DOHH2 (cell line): Measurements from ENCODE around the gene SHISAL1.

ENCODE experiments used
- H3F3A ChIP-seq: fragments of 200-600 bp; sonication (generic), shearing (Covaris generic); 2 replicates; pipeline ENCODE4 v1.6.0; 2016; ENCODE audit warnings: antibody characterized with exemption, mild to moderate bottlenecking; ENCODE audit not compliant: control insufficient read depth, insufficient read depth
- H3K27ac ChIP-seq: fragments of 200-600 bp; sonication (generic); 2 replicates; pipeline ENCODE4 v1.5.1; 2014; ENCODE audit warnings: low read depth, mild to moderate bottlenecking, low read length, moderate library complexity
- H3K27me3 ChIP-seq: fragments of 200-600 bp; sonication (generic); 2 replicates; pipeline ENCODE4 v1.6.1; 2014; ENCODE audit warnings: mild to moderate bottlenecking, low read length, mixed read lengths; ENCODE audit not compliant: control insufficient read depth
- H3K36me3 ChIP-seq: fragments of 200-600 bp; sonication (generic); 2 replicates; pipeline ENCODE4 v1.6.1; 2014; ENCODE audit warnings: mild to moderate bottlenecking, low read length, moderate library complexity, mixed read lengths; ENCODE audit not compliant: control insufficient read depth
- H3K4me1 ChIP-seq: fragments of 200-600 bp; sonication (generic); 2 replicates; pipeline ENCODE4 v1.6.1; 2014; ENCODE audit warnings: mild to moderate bottlenecking, low read length, mixed read lengths; ENCODE audit not compliant: control insufficient read depth
- H3K4me2 ChIP-seq: fragments of 200-600 bp; sonication (generic); 2 replicates; pipeline ENCODE4 v1.6.0; 2014; ENCODE audit warnings: mild to moderate bottlenecking, low read length, moderate library complexity
- H3K4me3 ChIP-seq: fragments of 200-600 bp; sonication (generic); 2 replicates; pipeline ENCODE4 v1.5.1; 2014; ENCODE audit warnings: mild to moderate bottlenecking, low read length, mixed read lengths
- H3K79me2 ChIP-seq: fragments of 200-600 bp; sonication (generic); 2 replicates; pipeline ENCODE4 v1.6.1; 2014; ENCODE audit warnings: mild to moderate bottlenecking, low read length, mixed read lengths; ENCODE audit not compliant: control insufficient read depth
- H3K9me2 ChIP-seq: fragments of 200-600 bp; sonication (generic); replicated peaks from 2 replicates; pipeline ENCODE4 v1.6.1; 2014; ENCODE audit warnings: mild to moderate bottlenecking, low read length, mixed read lengths; ENCODE audit not compliant: control insufficient read depth
- H3K9me3 ChIP-seq: fragments of 200-600 bp; sonication (generic); 2 replicates; pipeline ENCODE4 v1.6.1; 2014; ENCODE audit warnings: antibody characterized with exemption, low read length, mixed read lengths; ENCODE audit not compliant: control insufficient read depth, insufficient read depth
- H4K20me1 ChIP-seq: fragments of 200-600 bp; sonication (generic); 2 replicates; pipeline ENCODE4 v1.6.0; 2014; ENCODE audit warnings: low read depth, mild to moderate bottlenecking, antibody characterized with exemption, low read length, moderate library complexity; ENCODE audit not compliant: control insufficient read depth, insufficient read depth
- EZH2phosphoT487 ChIP-seq: fragments of 200-600 bp; sonication (generic); IDR thresholded peaks from 2 replicates; pipeline ENCODE4 v1.6.1; 2017; ENCODE audit warnings: borderline replicate concordance, mild to moderate bottlenecking, antibody characterized with exemption, low read length, moderate library complexity, mixed read lengths
- TF ChIP-seq, protein P1 (sequence below): fragments of 200-600 bp; sonication (generic); IDR thresholded peaks from one replicate; pipeline ENCODE4 v1.5.1; 2014; ENCODE audit warnings: antibody characterized with exemption, mild to moderate bottlenecking, low read depth, low read length; ENCODE audit not compliant: poor library complexity, severe bottlenecking

The SHISAL1 gene

DNA sequence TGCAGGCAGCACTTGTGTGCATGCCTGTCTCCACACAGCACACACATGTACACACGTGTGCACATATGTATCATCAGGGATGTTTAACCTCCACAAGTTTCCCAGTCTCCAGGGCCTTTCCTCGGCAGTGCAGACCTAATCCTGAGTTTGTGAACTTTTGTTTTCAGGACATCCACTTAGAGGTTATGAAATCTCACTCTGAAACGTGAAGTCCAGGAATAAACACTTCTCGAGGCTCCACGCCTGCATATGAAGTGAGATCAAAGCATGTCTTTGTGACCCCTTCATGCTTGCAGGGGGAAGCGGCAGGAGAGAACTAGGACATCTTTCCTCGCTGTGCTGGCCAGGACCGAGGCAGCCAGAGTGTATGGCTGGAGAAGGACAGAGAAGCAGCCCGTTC is 3.1 kb downstream of the SHISAL1 start:
- TF ChIP-seq EZH2phosphoT487, result no peak
- TF ChIP-seq, protein P1, sequence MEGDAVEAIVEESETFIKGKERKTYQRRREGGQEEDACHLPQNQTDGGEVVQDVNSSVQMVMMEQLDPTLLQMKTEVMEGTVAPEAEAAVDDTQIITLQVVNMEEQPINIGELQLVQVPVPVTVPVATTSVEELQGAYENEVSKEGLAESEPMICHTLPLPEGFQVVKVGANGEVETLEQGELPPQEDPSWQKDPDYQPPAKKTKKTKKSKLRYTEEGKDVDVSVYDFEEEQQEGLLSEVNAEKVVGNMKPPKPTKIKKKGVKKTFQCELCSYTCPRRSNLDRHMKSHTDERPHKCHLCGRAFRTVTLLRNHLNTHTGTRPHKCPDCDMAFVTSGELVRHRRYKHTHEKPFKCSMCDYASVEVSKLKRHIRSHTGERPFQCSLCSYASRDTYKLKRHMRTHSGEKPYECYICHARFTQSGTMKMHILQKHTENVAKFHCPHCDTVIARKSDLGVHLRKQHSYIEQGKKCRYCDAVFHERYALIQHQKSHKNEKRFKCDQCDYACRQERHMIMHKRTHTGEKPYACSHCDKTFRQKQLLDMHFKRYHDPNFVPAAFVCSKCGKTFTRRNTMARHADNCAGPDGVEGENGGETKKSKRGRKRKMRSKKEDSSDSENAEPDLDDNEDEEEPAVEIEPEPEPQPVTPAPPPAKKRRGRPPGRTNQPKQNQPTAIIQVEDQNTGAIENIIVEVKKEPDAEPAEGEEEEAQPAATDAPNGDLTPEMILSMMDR, result no peak
- Histone ChIP-seq H3F3A (no peaks in the 10 kb centered on the region), H3K4me3 (no peak overlapping the region), H3K79me2 (no peaks in the 10 kb centered on the region), H3K27me3 (no peaks in the 10 kb centered on the region), H3K27ac (no peak overlapping the region), H3K4me1 (no peaks in the 10 kb centered on the region), H3K4me2 (no peak overlapping the region), H3K36me3 (no peaks in the 10 kb centered on the region), H3K9me3 (no peaks in the 10 kb centered on the region), H4K20me1 (no peaks in the 10 kb centered on the region), H3K9me2 (no peaks in the 10 kb centered on the region)

DNA sequence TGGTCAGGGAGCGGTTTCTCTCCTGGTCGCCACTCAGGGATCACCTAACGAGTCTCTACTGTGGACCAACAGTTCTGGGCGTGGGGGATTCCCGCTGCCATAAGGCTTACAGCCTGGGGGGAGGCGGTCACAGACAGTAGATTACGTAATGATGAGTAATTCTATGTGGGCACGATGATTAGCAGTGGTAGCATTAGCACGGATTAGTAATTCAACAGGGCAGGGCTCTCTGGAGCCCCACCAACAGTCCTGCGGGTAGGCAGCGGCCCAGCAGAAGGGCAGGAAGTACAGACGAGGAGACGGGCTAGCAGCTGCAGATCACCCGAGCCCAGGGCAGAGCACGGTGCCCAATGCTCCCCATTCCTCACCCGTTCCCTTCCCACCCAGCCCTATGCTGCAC is 3.6 kb downstream of the SHISAL1 start:
- Histone ChIP-seq H3K27ac (no peak overlapping the region), H3K4me3 (no peak overlapping the region), H4K20me1 (no peaks in the 10 kb centered on the region)

DNA sequence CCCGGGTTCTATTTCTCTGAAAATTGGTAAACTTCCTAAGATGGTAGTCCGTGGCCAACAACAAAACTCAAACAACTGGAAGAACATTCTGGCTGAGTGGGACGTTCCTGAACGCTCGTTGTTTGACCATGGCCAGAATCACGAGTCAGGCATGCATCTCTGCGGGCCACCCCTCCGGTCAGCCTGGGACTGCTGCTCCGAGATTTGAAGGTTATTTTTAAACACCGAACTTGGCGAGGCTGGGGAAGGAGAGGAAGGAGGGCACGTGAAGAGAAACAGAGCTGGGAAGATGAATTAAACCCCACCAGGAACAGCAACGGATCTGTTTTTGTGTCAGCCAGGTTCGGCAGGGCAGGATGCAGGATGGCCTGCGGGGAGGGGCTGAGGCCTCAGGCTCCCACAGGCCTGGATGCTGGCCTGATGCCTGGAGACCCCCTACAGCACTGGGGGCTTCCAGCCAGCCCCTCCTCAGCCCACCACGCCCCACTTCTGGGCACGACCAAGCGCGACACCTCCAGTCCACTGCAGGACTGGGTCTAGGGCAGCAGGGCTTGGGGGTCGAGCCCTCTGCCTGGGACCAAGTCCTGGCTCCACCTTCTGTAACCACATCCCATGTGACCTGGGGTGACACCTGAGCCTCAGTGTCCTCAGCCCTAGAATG is 5.1 kb downstream of the SHISAL1 start:
- Histone ChIP-seq H3K4me3 (no peak overlapping the region), H3K4me1 (no peaks in the 10 kb centered on the region), H3K27ac (no peak overlapping the region), H4K20me1 (no peaks in the 10 kb centered on the region), H3K9me2 (no peaks in the 10 kb centered on the region), H3K9me3 (no peaks in the 10 kb centered on the region), H3K79me2 (no peaks in the 10 kb centered on the region), H3K36me3 (no peaks in the 10 kb centered on the region), H3K27me3 (no peaks in the 10 kb centered on the region), H3F3A (no peaks in the 10 kb centered on the region), H3K4me2 (no peak overlapping the region)
- TF ChIP-seq EZH2phosphoT487, result no peak
- TF ChIP-seq, protein P1, result no peak

More for the DNA sequence above, 3.6 kb downstream of the SHISAL1 start:
- Histone ChIP-seq H3K36me3 (no peaks in the 10 kb centered on the region), H3K4me1 (no peaks in the 10 kb centered on the region), H3K9me2 (no peaks in the 10 kb centered on the region), H3F3A (no peaks in the 10 kb centered on the region), H3K79me2 (no peaks in the 10 kb centered on the region), H3K27me3 (no peaks in the 10 kb centered on the region), H3K9me3 (no peaks in the 10 kb centered on the region), H3K4me2 (no peak overlapping the region)
- no peak for TF ChIP-seq EZH2phosphoT487
- TF ChIP-seq, protein P1, result no peak
